HepG2 (cell line): Measurements from ENCODE around the gene A3GALT2. TPM values are rescaled to one million over a fixed set of nuclear protein-coding genes. Genes with fewer than 3 reads are reported as not detected.

Source experiments
- ATAC-seq: fragments of 200-7000 bp; cut with Tn5 transposase; 3 replicates; pipeline ENCODE4 v1.9.1; 2020; ENCODE audit warnings: mild to moderate bottlenecking, moderate library complexity
- BruUV-seq: library from RNA; stranded (reverse); fragments of 400-500 nt; replicated peaks from 2 replicates; lab custom pipeline; 2021; lab: Mats Ljungman, UMichigan
- CTCF ChIA-PET: fragments of 300-600 bp; formaldehyde crosslinking; extraction: SDS; loops from one replicate; lab custom pipeline; 2021; ENCODE audit warnings: low total read pairs, inconsistent platforms, low intra/inter-chr PET ratio; lab: Yijun Ruan, JAX
- POLR2A ChIA-PET: fragments of 350-600 bp; sonication (Branson Sonifier 250); formaldehyde crosslinking; loops from one replicate; lab custom pipeline; 2020; ENCODE audit warnings: antibody characterized with exemption, inconsistent platforms; lab: Yijun Ruan, JAX
- DNase-seq: peaks from one replicate; pipeline ENCODE4 v3.0.0-alpha.2; 2015; ENCODE audit warnings: low spot score
- FAIRE-seq: peaks from 3 replicates; lab custom pipeline; 2011; peaks lifted over from hg19 to GRCh38; lab: Jason Lieb, UNC
- H2AFZ ChIP-seq: one replicate; pipeline ENCODE4 v1.6.1; 2011; ENCODE audit warnings: low read length, inconsistent platforms
- H3K27ac ChIP-seq: fragments of 300-600 bp; 3 replicates; pipeline ENCODE4 v1.8.0; 2011; ENCODE audit warnings: mixed run types, mild to moderate bottlenecking, mixed read lengths, low read length, inconsistent platforms; ENCODE audit not compliant: insufficient read depth; ENCODE audit errors: extremely low read length
- H3K27me3 ChIP-seq, 2 experiments: fragments of 200-600 bp in 1 of 2; 2 replicates in 1 of 2; 3 replicates in 1 of 2; pipeline versions ENCODE4 v1.6.0 to v1.8.0; 2011; ENCODE audit warnings: low read length in 2 of 2, mild to moderate bottlenecking in 2 of 2, moderate library complexity in 2 of 2, inconsistent platforms in 1 of 2; ENCODE audit not compliant: insufficient read depth in 2 of 2, control insufficient read depth in 1 of 2
- H3K36me3 ChIP-seq, 2 experiments: fragments of 200-600 bp in 1 of 2; replicated peaks in 1 of 2; 2 replicates in 1 of 2; 3 replicates in 1 of 2; pipeline versions ENCODE4 v1.5.1 to v1.8.0; 2011; ENCODE audit warnings: low read length in 2 of 2, inconsistent platforms in 1 of 2; ENCODE audit not compliant: insufficient read depth in 2 of 2, control insufficient read depth in 1 of 2
- H3K4me1 ChIP-seq: 2 replicates; pipeline ENCODE4 v1.5.1; 2012; ENCODE audit warnings: low read length, inconsistent platforms; ENCODE audit not compliant: insufficient read depth
- H3K4me2 ChIP-seq: 2 replicates; pipeline ENCODE4 v1.6.0; 2011; ENCODE audit warnings: low read depth, low read length, inconsistent platforms
- H3K4me3 ChIP-seq, 3 experiments: fragments of 200-600 bp in 1 of 3; sonication (generic), shearing (Covaris generic) in 1 of 3; replicated peaks in 1 of 3; 2 replicates each; pipeline ENCODE4 v1.5.1; 2011 to 2016; ENCODE audit warnings: low read length in 3 of 3, inconsistent platforms in 2 of 3, low read depth in 2 of 3, mild to moderate bottlenecking in 2 of 3, control low read depth in 1 of 3, mixed read lengths in 1 of 3; ENCODE audit not compliant: insufficient read depth in 1 of 3
- H3K79me2 ChIP-seq: one replicate; pipeline ENCODE4 v1.6.1; 2011; ENCODE audit warnings: low read length, inconsistent platforms; ENCODE audit not compliant: insufficient read depth
- H3K9ac ChIP-seq: 2 replicates; pipeline ENCODE4 v1.6.0; 2011; ENCODE audit warnings: mild to moderate bottlenecking, low read depth, low read length, inconsistent platforms; ENCODE audit not compliant: insufficient read depth
- H3K9me3 ChIP-seq: 2 replicates; pipeline ENCODE4 v1.5.1; 2012; ENCODE audit warnings: mild to moderate bottlenecking, low read length
- H4K20me1 ChIP-seq: 2 replicates; pipeline ENCODE4 v1.6.0; 2011; ENCODE audit warnings: inconsistent platforms, mild to moderate bottlenecking, low read length, moderate library complexity; ENCODE audit not compliant: insufficient read depth
- POLR2AphosphoS5 ChIP-seq: IDR thresholded peaks from 2 replicates; pipeline ENCODE4 v1.6.1; 2012; ENCODE audit warnings: low read depth, low read length
- RFX1 ChIP-seq: fragments of 450-650 bp; IDR thresholded peaks from 2 replicates; pipeline ENCODE4 v1.6.1; 2017
- TMF1 ChIP-seq: sonication (generic); formaldehyde crosslinking; IDR thresholded peaks from 2 replicates; pipeline ENCODE4 v1.8.1; 2022; ENCODE audit warnings: low read depth, missing genetic modification reagents
- ZNF253 ChIP-seq: sonication (generic); formaldehyde crosslinking; IDR thresholded peaks from 2 replicates; pipeline ENCODE4 v1.8.0; 2022; ENCODE audit warnings: mild to moderate bottlenecking, missing genetic modification reagents, borderline replicate concordance
- ZNF629 ChIP-seq: sonication (generic); formaldehyde crosslinking; conservative IDR thresholded peaks from 2 replicates; pipeline ENCODE4 v1.5.0; 2020; ENCODE audit warnings: missing genetic modification reagents
- WGBS: methylation state at CpG from one replicate; pipeline ENCODE4 v1.1.6; 2017; ENCODE audit warnings: low lambda C conversion rate; 5-methylcytosine and 5-hydroxymethylcytosine counted together
- in situ Hi-C: cut with HindIII; loops from 2 replicates; pipeline ENCODE4 v1.10.0; 2017; ENCODE audit warnings: low pct_unique_long_range_greater_than_20kb; ENCODE audit not compliant: extremely low pct_ligation_motif_present
- intact Hi-C: fragments of 100-400 bp; cut with micrococcal nuclease; formaldehyde crosslinking; loops from one replicate; pipeline ENCODE4 v1.10.0; 2022; ENCODE audit not compliant: unreplicated experiment
- polyA plus RNA-seq, 8 experiments: library from polyadenylated mRNA; depleted of rRNA in 3 of 8; stranded (reverse) in 7 of 8; unstranded in 1 of 8; fragments of >200 nt; fragmentation: Illumina TruSeq in 4 of 8; extraction: Trizol in 4 of 8; gene quantifications; 2 replicates each; pipeline versions ENCODE4 v1.2.1 to v1.2.3, GENCODE V29; 2011 to 2016; ENCODE audit warnings: low read depth in 4 of 8, missing spikeins in 1 of 8, mixed read lengths in 1 of 8; ENCODE audit not compliant: insufficient read depth in 1 of 8
- total RNA-seq, 5 experiments: library from RNA; depleted of rRNA; stranded (reverse); fragments of >200 nt; fragmentation: Illumina TruSeq; extraction: Trizol; gene quantifications; 2 replicates each; pipeline ENCODE4 v1.2.3, GENCODE V29; 2016; ENCODE audit warnings: low read depth in 1 of 5

Gene A3GALT2
- total and polyA plus RNA-seq, 2 of the 13 experiments (the other 11 are each of a cell fraction or from before 2014, with no cell fraction given), result not detected

GRCh38 chr1:33260439-33260838, 60.5 kb downstream of the A3GALT2 start:
- Histone ChIP-seq H3K4me2 (no peak overlapping the region), H3K79me2 (peaks cover 54% of the 10 kb centered on the region), H4K20me1 (peaks cover 13% of the 10 kb centered on the region), H2AFZ (no peak overlapping the region), H3K36me3 (peaks cover 2 to 6% of the 10 kb centered on the region in 2 experiments; a peak in 2 of 5 replicates), H3K4me1 (peaks cover 67% of the 10 kb centered on the region), H3K4me3 (no peak overlapping the region), H3K9me3 (no peaks in the 10 kb centered on the region), H3K9ac (no peak overlapping the region; the same call in 1 of the 2 replicates), H3K27me3 (no peaks in the 10 kb centered on the region; a peak in 1 of 5 replicates), H3K27ac (no peak overlapping the region)
- WGBS, result 94% methylated on average over 5 of the region's 5 CpGs
- CTCF ChIA-PET, result no interaction called here
- no peak for FAIRE-seq
- BruUV-seq, result no TSS peak
- no peak for ATAC-seq
- intact Hi-C loops, result no loop called here
- no peak for DNase-seq
- in situ Hi-C loops, result no loop called here
- TF ChIP-seq ZNF253 (CRISPR knock-in tag) (no peak), POLR2AphosphoS5 (peak; percentile 30)
- POLR2A ChIA-PET, result interaction anchor here (1.0 to 1.8 kb wide), 2 partner anchors 79 to 87 kb away, joined by 3 to 5 read pairs; no protein-coding TSS in a partner anchor

GRCh38 chr1:33259879-33260278, 61.0 kb downstream of the A3GALT2 start:
- no peak for FAIRE-seq
- peaks cover 13% of the 10 kb centered on the region for H4K20me1 ChIP-seq
- no TSS peak for BruUV-seq

More at GRCh38 chr1:33259879-33260278, 61.0 kb downstream of the A3GALT2 start:
- peaks cover 54% of the 10 kb centered on the region for H3K79me2 ChIP-seq
- no peak overlapping the region for H2AFZ ChIP-seq
- no peaks in the 10 kb centered on the region; a peak in 1 of 5 replicates for H3K27me3 ChIP-seq
- peaks cover 67% of the 10 kb centered on the region for H3K4me1 ChIP-seq
- no peak overlapping the region; the same call in 1 of the 2 replicates for H3K9ac ChIP-seq
- H3K27ac ChIP-seq, result peak overlapping the region; percentile 97
- in situ Hi-C loops, result no loop called here
- DNase-seq (no peak), ATAC-seq (no peak)
- H3K4me3 ChIP-seq, result no peak overlapping the region; a peak in 1 of 6 replicates
- intact Hi-C loops, result loop anchor here (5.0 to 10.0 kb wide), 2 partner anchors 43 to 135 kb away; no protein-coding TSS in a partner anchor
- TF ChIP-seq RFX1 (no peak), TMF1 (CRISPR knock-in tag) (no peak), ZNF629 (0 out of 2 replicates have a peak, but pooled peaks have one; percentile 10)
- ChIA-PET CTCF (no interaction called here), POLR2A (interaction anchor here (1.0 to 1.8 kb wide), 4 partner anchors 12 to 88 kb away, joined by 3 to 10 read pairs (median 4); no protein-coding TSS in a partner anchor)
- H3K9me3 ChIP-seq, result no peaks in the 10 kb centered on the region
- peak overlapping the region; percentile 95 for H3K4me2 ChIP-seq
- H3K36me3 ChIP-seq, result peaks cover 2 to 6% of the 10 kb centered on the region in 2 experiments; a peak in 2 of 5 replicates
- WGBS, result 100% methylated on average over 3 of the region's 3 CpGs
